ENCODE data around the gene IGFALS.

IGFALS gene

DNA sequence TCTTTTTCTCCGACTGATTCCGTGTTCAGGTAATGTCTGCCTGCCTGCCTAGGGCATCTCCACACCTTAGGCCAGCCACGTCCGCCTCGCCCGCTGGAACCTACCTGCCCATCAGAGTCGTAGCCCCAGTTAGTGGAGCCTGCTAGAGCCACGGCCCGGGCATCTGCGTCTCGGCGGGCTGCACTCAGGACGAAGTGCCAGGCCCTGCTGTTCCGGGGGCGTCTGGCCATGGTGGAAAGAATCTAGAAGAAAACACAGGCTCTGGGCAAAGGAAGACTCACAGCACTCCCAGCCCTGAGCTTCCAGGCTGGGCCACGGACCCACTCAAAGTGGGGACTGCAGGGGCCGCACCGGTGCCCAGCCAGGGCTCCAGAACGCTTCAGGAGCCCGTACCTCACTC, 12.3 kb downstream of the IGFALS start:
- H3K27ac Mint-ChIP-seq = no peak overlapping the region
- peak; percentile 1 for DNase-seq
- no peak for TF ChIP-seq CTCF (IDR thresholded peaks at IDR 0.05)
- no peaks in the 10 kb centered on the region for H3K27me3 Mint-ChIP-seq (ENCODE audit: low read depth, poor library complexity)
- no peaks in the 10 kb centered on the region for H3K9me3 Mint-ChIP-seq
- H3K4me1 Mint-ChIP-seq = peaks cover 27% of the 10 kb centered on the region
- peaks cover 4% of the 10 kb centered on the region for H3K36me3 Mint-ChIP-seq (ENCODE audit: low read depth)
- H3K4me3 Mint-ChIP-seq = peak overlapping the region; percentile 88

DNA sequence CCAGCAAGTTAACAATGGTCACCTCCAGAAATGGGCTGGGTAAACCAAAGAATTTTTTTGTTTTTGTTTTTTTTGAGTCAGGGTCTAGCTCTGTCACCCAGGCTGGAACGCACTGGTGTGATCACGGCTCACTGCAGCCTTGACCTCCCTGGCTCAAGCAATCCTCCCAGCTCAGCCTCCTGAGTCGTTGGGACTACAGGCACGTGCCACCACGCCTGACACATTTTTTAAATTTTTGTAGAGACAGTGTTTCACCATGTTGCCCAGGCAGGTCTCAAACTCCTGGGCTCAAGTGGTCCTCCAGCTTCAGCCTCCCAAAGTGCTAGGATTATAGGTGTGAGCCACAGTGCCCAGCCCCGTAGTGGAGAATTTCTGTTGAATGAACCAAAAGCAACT, 12.8 kb downstream of the IGFALS start:
- H3K4me3 Mint-ChIP-seq = peak overlapping the region; percentile 88
- H3K27ac Mint-ChIP-seq = no peak overlapping the region
- H3K27me3 Mint-ChIP-seq (ENCODE audit: low read depth, poor library complexity) = no peaks in the 10 kb centered on the region
- no peak for TF ChIP-seq CTCF (IDR thresholded peaks at IDR 0.05)
- no peak for DNase-seq
- H3K36me3 Mint-ChIP-seq (ENCODE audit: low read depth) = peaks cover 4% of the 10 kb centered on the region
- H3K4me1 Mint-ChIP-seq = peaks cover 27% of the 10 kb centered on the region
- H3K9me3 Mint-ChIP-seq = no peaks in the 10 kb centered on the region

- no peak for DNase-seq
- no peaks in the 10 kb centered on the region for H3K9me3 Mint-ChIP-seq
- H3K27ac Mint-ChIP-seq = no peak overlapping the region
- H3K4me3 Mint-ChIP-seq = peak overlapping the region; percentile 88
- H3K27me3 Mint-ChIP-seq (ENCODE audit: low read depth, poor library complexity) = no peaks in the 10 kb centered on the region
- peaks cover 4% of the 10 kb centered on the region for H3K36me3 Mint-ChIP-seq (ENCODE audit: low read depth)
- no peak for TF ChIP-seq CTCF (IDR thresholded peaks at IDR 0.05)
- peaks cover 24% of the 10 kb centered on the region for H3K4me1 Mint-ChIP-seq
These were observed 13.5 kb downstream of the IGFALS start for GRCh38 chr16:1779741-1780676.

- no peak for TF ChIP-seq CTCF (IDR thresholded peaks at IDR 0.05)
- H3K4me1 Mint-ChIP-seq = peaks cover 23% of the 10 kb centered on the region
- H3K27ac Mint-ChIP-seq = peak overlapping the region; percentile 24
- H3K9me3 Mint-ChIP-seq = no peaks in the 10 kb centered on the region
- DNase-seq = no peak
- no peak overlapping the region for H3K4me3 Mint-ChIP-seq
- H3K36me3 Mint-ChIP-seq (ENCODE audit: low read depth) = peaks cover 4% of the 10 kb centered on the region
- H3K27me3 Mint-ChIP-seq (ENCODE audit: low read depth, poor library complexity) = no peaks in the 10 kb centered on the region
These were observed 14.2 kb downstream of the IGFALS start for GRCh38 chr16:1779234-1779701.

DNA sequence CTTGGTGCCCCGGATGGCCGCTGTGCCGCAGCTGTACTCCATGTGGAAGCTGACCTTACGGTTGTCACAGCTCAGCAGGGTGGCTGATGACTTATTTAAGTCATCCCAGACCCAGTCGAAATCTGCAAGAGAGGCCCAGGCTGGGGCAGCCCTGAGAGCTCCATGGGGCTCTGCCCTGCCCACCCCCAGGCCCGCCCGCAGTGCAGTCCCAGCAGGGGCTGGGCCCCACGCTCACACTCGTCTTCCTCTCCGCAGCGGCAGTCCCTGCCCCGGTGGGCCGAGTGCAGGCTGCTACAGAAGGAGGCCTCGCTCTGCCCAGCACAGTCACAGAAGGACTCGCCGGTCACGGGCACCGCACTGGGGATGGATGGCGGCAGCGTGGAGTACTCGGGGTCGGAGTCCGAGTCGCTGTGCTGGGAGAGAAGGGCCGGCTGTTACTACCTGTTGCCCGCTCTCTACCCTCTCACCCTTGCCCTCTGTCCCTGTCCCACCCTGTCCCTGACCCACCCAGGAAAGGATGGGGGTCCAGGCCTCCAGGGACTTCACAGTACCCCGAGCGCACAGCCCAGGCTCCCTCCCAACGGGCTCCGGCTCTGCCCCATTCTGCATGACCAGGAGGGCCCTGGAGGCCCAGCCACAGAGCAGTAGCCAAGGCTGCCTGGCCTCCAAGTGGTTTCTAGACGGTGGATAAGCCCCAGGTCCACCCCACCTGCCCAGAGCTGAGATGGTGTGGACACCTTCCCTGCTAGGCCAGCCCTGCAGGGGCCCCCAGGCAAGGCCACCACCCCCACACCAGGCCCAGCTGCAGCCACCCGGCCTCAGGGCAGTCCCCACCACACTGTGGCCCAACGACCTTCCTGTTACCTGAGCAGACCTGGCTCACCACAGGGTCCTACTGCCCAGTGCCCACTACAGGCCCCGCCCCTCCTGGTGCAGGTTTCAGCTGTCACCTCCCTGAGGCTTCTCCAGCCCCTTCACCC, 15.0 kb downstream of the IGFALS start:
- peak; percentile 5 for DNase-seq
- TF ChIP-seq CTCF (IDR thresholded peaks at IDR 0.05) = no peak
- Mint-ChIP-seq H3K9me3 (no peaks in the 10 kb centered on the region), H3K36me3 (ENCODE audit: low read depth) (peaks cover 4% of the 10 kb centered on the region), H3K27me3 (ENCODE audit: low read depth, poor library complexity) (no peaks in the 10 kb centered on the region), H3K4me1 (peaks cover 20% of the 10 kb centered on the region), H3K27ac (peak overlapping the region; percentile 24), H3K4me3 (no peak overlapping the region)
